ENCODE results near the gene THOC7.
A peak's percentile ranks its signal among the peaks of the same experiment; 100 is the strongest.

THOC7 gene

GRCh38 chr3:63863150-63864007, at the start of gene THOC7, which contains the start of gene ATXN7:
Gene THOC7 (minus strand): TSS chr3:63863805. CDS start chr3:63863790, 15 bp downstream.
Gene ATXN7 (plus strand): TSS chr3:63863867. CDS start chr3:63912599, 48,732 bp downstream.
- peak; percentile 20 for DNase-seq

DNA sequence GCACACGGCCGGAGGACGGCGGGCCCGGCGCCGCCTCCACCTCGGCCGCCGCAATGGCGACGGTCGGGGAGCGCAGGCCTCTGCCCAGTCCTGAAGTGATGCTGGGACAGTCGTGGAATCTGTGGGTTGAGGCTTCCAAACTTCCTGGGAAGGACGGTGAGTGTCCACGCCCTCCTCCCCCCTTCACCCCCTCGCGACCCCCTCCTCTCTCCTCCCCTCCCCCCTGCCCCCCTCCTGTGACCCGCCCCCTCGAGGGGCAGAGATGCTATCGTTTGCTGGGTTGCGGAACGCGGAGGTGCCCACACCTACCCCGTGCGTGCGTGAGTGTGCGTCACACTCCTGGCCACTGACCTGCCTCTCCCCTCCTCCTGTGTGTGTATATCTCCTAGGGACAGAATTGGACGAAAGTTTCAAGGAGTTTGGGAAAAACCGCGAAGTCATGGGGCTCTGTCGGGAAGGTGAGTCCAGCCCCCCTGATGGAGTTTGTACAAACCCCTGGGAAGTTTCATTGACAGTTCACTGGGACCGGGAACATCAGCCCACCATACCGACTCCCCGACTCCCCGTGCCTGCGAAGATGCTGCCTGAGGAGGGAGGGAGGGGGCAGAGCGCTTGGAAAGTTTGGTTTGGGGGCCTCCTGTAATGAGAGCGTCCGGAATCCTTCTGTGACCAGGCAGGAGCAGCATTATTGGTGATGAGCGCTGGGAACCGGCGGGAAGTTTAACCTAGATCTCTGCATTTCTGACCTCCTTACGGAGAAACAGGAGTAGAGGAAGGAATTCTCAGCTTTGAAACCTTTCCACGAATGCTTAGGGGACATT, 49.4 kb upstream of the THOC7 start:
- DNase-seq, result peak; percentile 43

GRCh38 chr3:63911873-63912767, 48.5 kb upstream of the THOC7 start, which contains the start of gene SCAANT1:
Gene SCAANT1 (minus strand): TSS chr3:63912383.
- peak; percentile 73 for DNase-seq

- no peak for DNase-seq
Observed at GRCh38 chr3:63911509-63911872, 47.9 kb upstream of the THOC7 start.

DNA sequence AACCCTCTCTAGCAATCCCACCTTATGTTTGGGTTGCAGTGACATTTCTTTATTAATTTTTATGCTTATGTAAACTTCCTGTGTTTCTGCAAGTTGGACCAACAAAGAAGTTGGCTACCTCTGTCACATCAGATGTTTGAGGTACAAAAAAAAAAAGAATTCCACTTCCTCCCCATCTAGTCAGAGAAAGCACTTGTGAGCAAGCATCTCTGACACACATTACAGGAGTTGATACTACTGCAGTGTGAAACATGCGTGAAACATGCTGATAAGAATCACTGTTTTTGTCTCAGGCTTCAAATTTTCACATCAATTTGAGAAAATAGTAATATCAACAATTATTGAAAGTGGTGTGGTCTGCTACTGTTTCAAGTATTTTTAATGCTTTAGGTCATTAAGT, 47.3 kb upstream of the THOC7 start:
- no peak for DNase-seq

DNA sequence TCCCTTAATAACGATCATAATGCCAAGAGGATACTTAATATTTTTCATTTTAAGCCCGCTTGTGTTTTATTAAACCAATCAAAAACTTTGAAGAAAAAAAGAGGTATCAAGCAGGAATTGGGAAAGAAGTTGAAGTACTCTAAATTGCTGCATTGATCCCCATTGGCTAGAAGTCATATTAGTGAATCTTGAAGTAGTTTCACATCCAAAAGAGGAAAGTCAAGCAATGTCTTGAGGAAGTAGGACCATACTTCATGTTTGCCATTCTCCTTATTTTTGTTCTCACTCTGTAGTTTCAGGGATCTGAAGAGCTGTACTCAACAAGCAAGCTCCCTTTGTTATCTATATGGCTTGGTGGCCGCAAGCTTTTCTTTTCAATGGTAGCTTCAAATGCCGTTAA, 46.4 kb upstream of the THOC7 start:
- no peak for DNase-seq

DNA sequence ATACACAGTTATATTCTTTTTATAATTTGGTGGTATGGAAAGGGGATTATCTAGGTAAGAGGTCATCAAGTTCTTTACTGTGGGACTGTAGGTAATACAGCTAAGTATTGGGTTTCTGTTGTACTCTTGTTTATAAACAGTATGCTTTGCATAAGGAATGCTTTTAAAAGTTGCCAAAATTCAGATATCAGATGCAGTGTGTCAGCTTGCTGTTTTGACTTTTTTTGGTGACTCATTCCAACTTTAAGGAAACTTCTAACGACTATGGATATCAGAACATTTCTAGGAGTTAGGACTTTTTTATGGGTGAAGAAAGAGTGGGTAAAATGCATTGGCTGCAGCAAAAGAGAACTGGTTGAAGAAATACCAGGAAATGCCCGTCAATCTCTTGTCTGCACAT, 45.8 kb upstream of the THOC7 start:
- no peak for DNase-seq

- DNase-seq, result no peak
Observed at GRCh38 chr3:63908776-63909175, 45.2 kb upstream of the THOC7 start.

GRCh38 chr3:63908081-63908736, 44.6 kb upstream of the THOC7 start:
- DNase-seq, result no peak

GRCh38 chr3:63905731-63906620, 42.4 kb upstream of the THOC7 start:
- no peak for DNase-seq

DNA sequence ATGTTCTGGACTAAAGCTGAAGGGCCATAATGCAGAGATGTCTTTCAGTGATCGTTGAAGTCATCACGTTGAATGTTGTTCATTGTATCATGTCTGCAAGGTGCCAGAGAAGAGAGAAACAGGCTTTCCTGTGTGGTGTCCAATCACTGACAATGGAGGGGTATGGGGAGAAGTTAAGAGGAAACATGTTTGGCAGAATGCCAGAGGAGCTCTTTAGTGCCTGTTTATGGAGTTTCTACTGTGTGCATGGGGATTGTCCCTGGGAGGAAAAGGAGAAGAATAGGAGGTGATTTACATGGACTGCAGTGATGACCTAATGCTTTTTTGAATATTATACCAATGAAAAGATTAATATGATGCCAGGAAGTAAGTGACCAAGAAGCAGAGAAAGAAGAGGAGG, 36.9 kb upstream of the THOC7 start:
- no peak for DNase-seq

GRCh38 chr3:63900010-63900409, 36.4 kb upstream of the THOC7 start:
- no peak for DNase-seq

DNA sequence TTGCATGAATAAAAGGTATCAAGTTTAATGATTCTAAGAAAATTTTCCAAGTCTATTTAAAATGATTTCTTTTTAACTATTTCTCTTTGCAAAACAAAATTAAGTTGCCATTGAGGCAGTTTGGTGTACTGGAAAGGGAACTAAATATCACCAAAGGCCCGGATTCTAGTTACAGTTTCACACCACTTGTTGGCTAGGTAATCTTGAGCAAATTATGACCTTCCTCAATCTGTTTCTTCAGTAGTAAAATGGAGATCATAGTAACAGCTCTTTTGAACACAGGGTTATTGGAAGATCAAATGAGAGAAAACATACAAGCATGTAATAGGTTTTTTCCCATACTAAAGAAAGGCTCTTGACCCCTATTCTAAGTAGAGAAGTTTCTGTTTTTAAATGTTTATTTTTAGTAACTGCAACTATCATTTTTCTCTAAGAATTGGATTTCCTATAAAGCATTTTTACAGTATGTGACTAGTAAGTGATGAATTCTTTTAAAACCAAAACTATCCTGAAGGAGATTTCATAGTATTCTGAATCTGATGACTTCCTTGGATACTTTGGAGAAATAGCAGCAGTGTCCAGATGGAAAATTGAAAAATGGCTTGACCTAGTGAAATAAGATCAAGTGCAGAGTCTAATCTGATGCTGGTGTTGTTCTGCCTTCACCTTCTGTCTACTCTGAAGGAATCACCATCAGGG, 32.9 kb upstream of the THOC7 start:
- DNase-seq, result no peak

DNA sequence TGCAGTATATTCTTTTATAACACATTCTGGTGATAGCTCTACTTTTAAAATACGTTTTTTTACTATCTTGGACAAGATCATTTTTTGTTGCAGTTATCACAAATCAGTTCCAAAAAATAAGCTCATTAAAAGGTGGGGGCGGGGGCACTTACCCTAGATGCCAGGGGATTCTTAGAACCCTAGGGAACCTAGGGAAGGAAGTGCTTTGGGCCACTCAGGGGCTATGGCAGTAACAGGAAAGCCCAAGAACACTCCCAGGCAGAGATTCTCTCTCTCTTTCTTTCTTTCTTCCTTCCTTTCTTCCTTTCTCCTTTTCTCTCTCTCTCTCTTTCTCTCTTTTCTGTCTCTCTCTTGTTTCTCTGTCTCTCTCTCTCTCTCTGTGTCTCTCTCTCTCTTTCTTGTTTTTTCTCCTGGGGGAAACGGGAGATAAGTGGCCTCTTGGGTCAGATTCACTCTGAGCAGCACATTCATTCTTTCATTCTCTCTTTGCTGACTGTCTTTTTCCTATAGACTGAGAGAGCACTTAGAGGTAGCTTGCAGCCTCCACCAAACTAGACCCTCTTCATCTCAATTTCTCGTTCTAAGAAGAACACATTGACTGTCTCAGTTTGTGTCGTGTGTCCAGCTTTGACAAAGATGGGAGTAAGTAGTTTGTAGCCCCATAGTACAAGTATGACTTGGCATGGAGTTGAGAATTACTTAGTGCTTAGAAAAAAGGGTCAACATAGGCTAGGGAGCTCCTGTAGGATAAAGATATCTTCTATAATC, 32.0 kb upstream of the THOC7 start:
- DNase-seq, result no peak

- DNase-seq, result no peak
Observed at GRCh38 chr3:63892773-63893352, 29.3 kb upstream of the THOC7 start.

- DNase-seq, result no peak
Observed at GRCh38 chr3:63891518-63891917, 27.9 kb upstream of the THOC7 start.

GRCh38 chr3:63886858-63887257, 23.3 kb upstream of the THOC7 start:
- no peak for DNase-seq

- no peak for DNase-seq
Observed at GRCh38 chr3:63880653-63881052, 17.0 kb upstream of the THOC7 start.

DNA sequence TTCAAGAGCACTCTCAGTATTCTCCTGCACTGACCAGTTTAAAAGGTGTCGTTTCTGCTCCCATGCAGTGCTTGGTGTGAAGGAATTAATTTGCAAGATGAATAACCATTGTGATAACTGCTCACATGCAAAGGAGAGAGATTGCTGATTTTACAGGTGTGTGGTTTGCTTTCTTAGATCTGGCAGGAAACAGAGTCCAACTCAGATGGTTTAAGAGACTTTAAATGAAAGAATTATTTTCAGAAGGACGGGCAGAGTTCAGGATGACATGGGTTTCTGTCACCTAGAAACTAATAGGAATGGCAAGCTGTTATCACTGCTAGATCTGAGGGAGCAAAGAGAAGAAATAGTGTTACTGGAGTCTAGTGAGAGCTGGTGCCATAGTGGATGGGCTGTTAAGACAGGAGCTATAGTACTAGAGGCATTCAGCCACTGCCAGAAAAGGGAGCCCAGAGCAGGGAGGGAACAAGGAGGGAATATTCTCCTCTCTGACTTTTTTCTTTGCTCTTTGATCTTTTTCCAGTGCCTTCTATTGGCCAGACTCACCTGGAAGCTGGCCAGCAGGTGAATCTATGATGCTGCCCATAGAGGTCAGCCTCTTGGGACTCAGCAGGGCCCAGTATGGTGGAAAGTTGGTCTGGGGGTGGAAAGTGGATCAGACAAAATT, 14.9 kb upstream of the THOC7 start:
- no peak for DNase-seq
